ENCODE data around the gene MEX3D.

The MEX3D gene

DNA sequence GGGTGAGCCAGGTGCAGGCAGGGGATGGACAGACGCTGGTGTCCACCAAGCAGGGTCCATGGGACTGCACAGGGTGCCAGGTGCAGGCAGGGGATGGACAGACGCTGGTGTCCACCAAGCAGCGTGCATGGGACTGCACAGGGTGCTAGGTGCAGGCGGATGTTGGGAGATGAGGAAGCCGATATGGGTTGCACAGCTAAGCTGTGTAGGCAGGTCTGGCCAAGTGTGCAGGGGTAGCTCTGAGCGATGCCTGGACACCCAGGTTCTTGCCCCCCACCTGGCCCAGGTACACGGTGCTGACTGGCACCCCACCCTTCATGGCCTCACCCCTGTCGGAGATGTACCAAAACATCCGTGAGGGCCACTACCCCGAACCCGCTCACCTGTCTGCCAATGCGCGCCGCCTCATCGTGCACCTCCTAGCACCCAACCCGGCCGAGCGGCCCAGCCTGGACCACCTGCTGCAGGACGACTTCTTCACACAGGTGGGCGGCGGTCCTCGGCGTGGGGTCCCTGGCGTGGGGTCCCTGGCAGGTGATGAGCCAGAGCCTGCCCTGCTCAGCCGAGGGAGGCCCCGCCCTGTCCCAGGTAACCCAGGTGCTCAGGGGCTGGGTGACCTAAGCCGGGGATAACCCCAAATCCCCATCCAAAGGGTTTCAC is 40.3 kb downstream of the MEX3D start:
- Histone ChIP-seq H3K4me2 (ENCODE audit: low read length) (no peak overlapping the region), H3K9me2 (ENCODE audit: low read depth, low read length) (no peaks in the 10 kb centered on the region), H2AFZ (ENCODE audit: low read length) (no peak overlapping the region), H3K27me3 (ENCODE audit: insufficient read depth, low read length) (peaks cover 11% of the 10 kb centered on the region; the same call in 1 of the 2 replicates), H3K9me3 (ENCODE audit: low read length) (no peaks in the 10 kb centered on the region), H3K36me3 (ENCODE audit: insufficient read depth, low read length) (no peaks in the 10 kb centered on the region), H3K27ac (ENCODE audit: low read depth, low read length, poor library complexity, severe bottlenecking) (no peak overlapping the region), H3K79me2 (ENCODE audit: insufficient read depth, low read length) (no peaks in the 10 kb centered on the region), H3K4me3 (ENCODE audit: low read depth, low read length, poor library complexity, severe bottlenecking) (no peak overlapping the region), H3F3A (ENCODE audit: insufficient read depth, low read length) (no peaks in the 10 kb centered on the region), H3K9ac (ENCODE audit: low read length) (no peak overlapping the region), H4K20me1 (ENCODE audit: insufficient read depth, low read length) (no peaks in the 10 kb centered on the region), H3K4me1 (ENCODE audit: insufficient read depth, low read length, severe bottlenecking) (no peaks in the 10 kb centered on the region)
- no peak for TF ChIP-seq EZH2 (IDR thresholded peaks at IDR 0.05; ENCODE audit: borderline replicate concordance, low read length)
- TF ChIP-seq, protein P1, sequence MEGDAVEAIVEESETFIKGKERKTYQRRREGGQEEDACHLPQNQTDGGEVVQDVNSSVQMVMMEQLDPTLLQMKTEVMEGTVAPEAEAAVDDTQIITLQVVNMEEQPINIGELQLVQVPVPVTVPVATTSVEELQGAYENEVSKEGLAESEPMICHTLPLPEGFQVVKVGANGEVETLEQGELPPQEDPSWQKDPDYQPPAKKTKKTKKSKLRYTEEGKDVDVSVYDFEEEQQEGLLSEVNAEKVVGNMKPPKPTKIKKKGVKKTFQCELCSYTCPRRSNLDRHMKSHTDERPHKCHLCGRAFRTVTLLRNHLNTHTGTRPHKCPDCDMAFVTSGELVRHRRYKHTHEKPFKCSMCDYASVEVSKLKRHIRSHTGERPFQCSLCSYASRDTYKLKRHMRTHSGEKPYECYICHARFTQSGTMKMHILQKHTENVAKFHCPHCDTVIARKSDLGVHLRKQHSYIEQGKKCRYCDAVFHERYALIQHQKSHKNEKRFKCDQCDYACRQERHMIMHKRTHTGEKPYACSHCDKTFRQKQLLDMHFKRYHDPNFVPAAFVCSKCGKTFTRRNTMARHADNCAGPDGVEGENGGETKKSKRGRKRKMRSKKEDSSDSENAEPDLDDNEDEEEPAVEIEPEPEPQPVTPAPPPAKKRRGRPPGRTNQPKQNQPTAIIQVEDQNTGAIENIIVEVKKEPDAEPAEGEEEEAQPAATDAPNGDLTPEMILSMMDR (IDR thresholded peaks at IDR 0.05; ENCODE audit: low read length) = no peak

DNA sequence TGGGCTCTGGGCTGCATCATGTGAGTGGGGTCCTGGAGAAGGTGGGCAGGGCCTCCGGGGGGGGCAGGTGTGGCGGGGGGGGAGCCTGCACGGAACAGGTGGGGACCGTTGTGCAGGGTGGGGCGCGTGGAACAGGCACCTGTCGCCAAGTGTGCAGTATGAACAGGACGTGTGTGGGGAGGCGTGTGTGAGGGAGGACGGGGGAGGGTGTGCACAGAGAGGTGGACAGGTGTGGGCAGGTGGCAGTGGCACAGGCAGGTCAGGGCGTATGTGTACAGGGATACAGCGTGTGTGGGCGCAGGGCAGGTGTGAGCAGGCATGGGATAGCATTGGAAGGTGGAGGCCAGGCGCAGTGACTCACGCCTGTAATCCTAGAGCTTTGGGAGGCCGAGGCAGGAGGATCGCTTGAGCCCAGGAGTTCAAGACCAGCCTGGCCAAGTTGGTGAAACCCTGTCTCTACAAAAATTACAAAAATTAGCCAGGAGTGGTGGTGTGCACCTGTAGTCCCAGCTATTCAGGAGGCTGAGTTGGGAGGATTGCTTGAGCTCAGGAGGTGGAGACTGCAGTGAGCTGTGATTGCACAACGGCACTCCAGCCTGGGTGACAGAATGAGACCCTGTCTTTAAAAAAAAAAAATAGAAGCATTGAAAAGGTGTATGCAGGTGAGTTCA is 41.0 kb downstream of the MEX3D start:
- Histone ChIP-seq H3K9me2 (ENCODE audit: low read depth, low read length) (no peaks in the 10 kb centered on the region), H3K4me1 (ENCODE audit: insufficient read depth, low read length, severe bottlenecking) (no peaks in the 10 kb centered on the region), H4K20me1 (ENCODE audit: insufficient read depth, low read length) (no peaks in the 10 kb centered on the region), H2AFZ (ENCODE audit: low read length) (no peak overlapping the region), H3K27ac (ENCODE audit: low read depth, low read length, poor library complexity, severe bottlenecking) (no peak overlapping the region), H3K9ac (ENCODE audit: low read length) (no peak overlapping the region), H3F3A (ENCODE audit: insufficient read depth, low read length) (no peaks in the 10 kb centered on the region), H3K4me3 (ENCODE audit: low read depth, low read length, poor library complexity, severe bottlenecking) (no peak overlapping the region), H3K36me3 (ENCODE audit: insufficient read depth, low read length) (no peaks in the 10 kb centered on the region), H3K9me3 (ENCODE audit: low read length) (no peaks in the 10 kb centered on the region), H3K4me2 (ENCODE audit: low read length) (no peak overlapping the region), H3K79me2 (ENCODE audit: insufficient read depth, low read length) (no peaks in the 10 kb centered on the region), H3K27me3 (ENCODE audit: insufficient read depth, low read length) (peaks cover 11% of the 10 kb centered on the region; the same call in 1 of the 2 replicates)
- TF ChIP-seq, protein P1 (IDR thresholded peaks at IDR 0.05; ENCODE audit: low read length) = no peak
- no peak for TF ChIP-seq EZH2 (IDR thresholded peaks at IDR 0.05; ENCODE audit: borderline replicate concordance, low read length)

DNA sequence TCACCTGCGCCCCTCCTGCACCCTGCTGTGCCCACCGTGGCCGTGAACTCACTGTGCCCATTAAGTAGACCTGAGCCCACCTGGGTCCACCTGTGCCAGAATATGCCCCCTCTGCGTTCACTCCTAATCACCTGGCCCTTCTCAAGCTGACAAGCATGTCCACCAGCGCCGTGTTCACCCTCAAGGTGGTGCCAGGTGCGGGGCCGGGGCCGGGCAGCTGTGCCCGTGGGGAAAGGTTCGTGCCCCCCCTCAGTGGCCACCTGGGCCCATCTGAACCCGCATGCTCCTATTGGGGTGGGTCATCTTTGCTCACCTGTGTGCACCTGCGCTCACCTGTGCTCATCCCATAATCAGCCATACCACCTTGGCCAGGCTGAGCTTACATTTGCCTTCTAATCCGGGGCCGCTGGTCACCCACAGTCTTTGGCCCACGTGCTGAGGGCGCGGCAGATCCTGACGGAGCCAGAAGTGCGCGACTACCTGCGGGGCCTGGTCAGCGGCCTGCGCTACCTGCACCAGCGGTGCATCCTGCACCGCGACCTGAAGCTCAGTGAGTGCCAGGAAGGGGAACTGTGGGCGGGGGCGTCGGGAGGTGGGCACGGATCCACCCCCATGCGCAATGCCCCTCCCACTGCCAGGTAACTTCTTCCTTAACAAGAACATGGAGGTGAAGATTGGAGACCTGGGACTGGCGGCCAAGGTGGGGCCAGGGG is 41.9 kb downstream of the MEX3D start:
- Histone ChIP-seq H3K36me3 (ENCODE audit: insufficient read depth, low read length) (no peaks in the 10 kb centered on the region), H3K27me3 (ENCODE audit: insufficient read depth, low read length) (peaks cover 6% of the 10 kb centered on the region; the same call in 1 of the 2 replicates), H2AFZ (ENCODE audit: low read length) (no peak overlapping the region), H3K27ac (ENCODE audit: low read depth, low read length, poor library complexity, severe bottlenecking) (no peak overlapping the region), H3K9me3 (ENCODE audit: low read length) (no peaks in the 10 kb centered on the region), H3K9me2 (ENCODE audit: low read depth, low read length) (no peaks in the 10 kb centered on the region), H3F3A (ENCODE audit: insufficient read depth, low read length) (no peaks in the 10 kb centered on the region), H3K79me2 (ENCODE audit: insufficient read depth, low read length) (no peaks in the 10 kb centered on the region), H3K4me1 (ENCODE audit: insufficient read depth, low read length, severe bottlenecking) (no peaks in the 10 kb centered on the region), H3K4me3 (ENCODE audit: low read depth, low read length, poor library complexity, severe bottlenecking) (no peak overlapping the region), H3K9ac (ENCODE audit: low read length) (no peak overlapping the region), H4K20me1 (ENCODE audit: insufficient read depth, low read length) (no peaks in the 10 kb centered on the region), H3K4me2 (ENCODE audit: low read length) (no peak overlapping the region)
- TF ChIP-seq, protein P1 (IDR thresholded peaks at IDR 0.05; ENCODE audit: low read length) = no peak
- no peak for TF ChIP-seq EZH2 (IDR thresholded peaks at IDR 0.05; ENCODE audit: borderline replicate concordance, low read length)

All from OCI-LY1 (cell line).